Right lobe of liver (tissue), 4 donors: ENCODE data around the gene PRMT3.

Source experiments
- POLR2A ChIP-seq: fragments of 450-650 bp; IDR thresholded peaks from one replicate; pipeline ENCODE4 v1.6.1; 2017; ENCODE audit warnings: antibody characterized with exemption, mild to moderate bottlenecking
- TF ChIP-seq, protein P1 (sequence below), 4 donors: fragments of 200-600 bp in 3 of 4; fragments of 450-650 bp in 1 of 4; IDR thresholded peaks; one replicate each; pipeline versions ENCODE4 v1.5.1 to v1.8.0; 2016 to 2022; ENCODE audit warnings: antibody characterized with exemption in 4 of 4, mild to moderate bottlenecking in 2 of 4
- donor health status: DM: no; HTN: no; CAD: no.
- donor health status: DM: no; HTN: no; CAD: no.
- donor health status: DM: no; HTN: yes; CAD: no.

DNA sequence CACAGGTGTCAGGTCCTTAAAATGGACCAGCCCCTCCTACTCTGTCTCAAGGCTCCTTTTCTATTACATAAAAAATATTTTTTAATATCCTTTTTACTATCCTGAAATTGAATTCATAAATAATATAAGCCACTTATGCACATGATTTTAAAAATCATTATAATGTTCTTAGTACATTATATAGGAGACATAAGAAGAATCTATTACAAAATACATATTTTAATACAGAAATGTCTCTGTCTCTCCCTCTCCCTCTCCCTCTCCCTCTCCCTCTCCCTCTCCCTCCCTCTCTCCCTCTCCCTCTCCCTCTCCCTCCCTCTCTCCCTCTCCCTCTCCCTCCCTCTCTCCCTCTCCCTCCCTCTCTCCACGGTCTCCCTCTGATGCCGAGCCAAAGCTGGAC is 159.9 kb downstream of the PRMT3 start:
- TF ChIP-seq, protein P1, sequence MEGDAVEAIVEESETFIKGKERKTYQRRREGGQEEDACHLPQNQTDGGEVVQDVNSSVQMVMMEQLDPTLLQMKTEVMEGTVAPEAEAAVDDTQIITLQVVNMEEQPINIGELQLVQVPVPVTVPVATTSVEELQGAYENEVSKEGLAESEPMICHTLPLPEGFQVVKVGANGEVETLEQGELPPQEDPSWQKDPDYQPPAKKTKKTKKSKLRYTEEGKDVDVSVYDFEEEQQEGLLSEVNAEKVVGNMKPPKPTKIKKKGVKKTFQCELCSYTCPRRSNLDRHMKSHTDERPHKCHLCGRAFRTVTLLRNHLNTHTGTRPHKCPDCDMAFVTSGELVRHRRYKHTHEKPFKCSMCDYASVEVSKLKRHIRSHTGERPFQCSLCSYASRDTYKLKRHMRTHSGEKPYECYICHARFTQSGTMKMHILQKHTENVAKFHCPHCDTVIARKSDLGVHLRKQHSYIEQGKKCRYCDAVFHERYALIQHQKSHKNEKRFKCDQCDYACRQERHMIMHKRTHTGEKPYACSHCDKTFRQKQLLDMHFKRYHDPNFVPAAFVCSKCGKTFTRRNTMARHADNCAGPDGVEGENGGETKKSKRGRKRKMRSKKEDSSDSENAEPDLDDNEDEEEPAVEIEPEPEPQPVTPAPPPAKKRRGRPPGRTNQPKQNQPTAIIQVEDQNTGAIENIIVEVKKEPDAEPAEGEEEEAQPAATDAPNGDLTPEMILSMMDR (IDR thresholded peaks at IDR 0.05): no peak
- TF ChIP-seq POLR2A: no peak
